Activated naive CD4-positive, alpha-beta T cell treated with anti-CD3 and anti-CD28 coated beads, Interleukin-2, amount 10 ng/mL, durations not matched to agents 7 days and 5 days (primary cell): Measurements from ENCODE around the gene IQCE.

Source experiments
- CTCF ChIA-PET: fragments of 350-600 bp; sonication (Branson Sonifier 250); formaldehyde crosslinking; loops from one replicate; lab custom pipeline; 2021; ENCODE audit warnings: antibody characterized with exemption; lab: Charles Lee
- DNase-seq: peaks from one replicate; pipeline ENCODE4 v3.0.0-alpha.2; 2020
- H3K27ac Mint-ChIP-seq: one replicate; pipeline ENCODE4 v1.8.0; 2021; ENCODE audit warnings: mild to moderate bottlenecking, moderate library complexity, mixed read lengths
- H3K27me3 Mint-ChIP-seq: one replicate; pipeline ENCODE4 v1.8.0; 2021; ENCODE audit warnings: mild to moderate bottlenecking, mixed read lengths
- H3K36me3 Mint-ChIP-seq: one replicate; pipeline ENCODE4 v1.8.0; 2021; ENCODE audit warnings: mixed read lengths
- H3K4me1 Mint-ChIP-seq: one replicate; pipeline ENCODE4 v1.8.0; 2021; ENCODE audit warnings: mixed read lengths
- H3K4me3 Mint-ChIP-seq: one replicate; pipeline ENCODE4 v1.8.0; 2021; ENCODE audit warnings: mild to moderate bottlenecking, moderate library complexity, mixed read lengths
- H3K9me3 Mint-ChIP-seq: one replicate; pipeline ENCODE4 v1.8.0; 2021; ENCODE audit warnings: mixed read lengths

Gene IQCE

GRCh38 chr7:2566890-2567678, 8.3 kb downstream of the IQCE start:
- DNase-seq = no peak
- CTCF ChIA-PET = interaction anchor here (0.8 to 1.6 kb wide), 7 partner anchors 8 to 136 kb away, joined by 3 to 7 read pairs (median 3); no protein-coding TSS in a partner anchor
- no peak overlapping the region for H3K4me3 Mint-ChIP-seq

GRCh38 chr7:2567679-2568278, 9.0 kb downstream of the IQCE start:
- no peak for DNase-seq
- H3K27ac Mint-ChIP-seq = no peak overlapping the region

More at GRCh38 chr7:2566890-2567678, 8.3 kb downstream of the IQCE start:
- peaks cover 3% of the 10 kb centered on the region for H3K36me3 Mint-ChIP-seq
- no peaks in the 10 kb centered on the region for H3K27me3 Mint-ChIP-seq
- H3K4me1 Mint-ChIP-seq = peaks cover 2% of the 10 kb centered on the region
- H3K27ac Mint-ChIP-seq = no peak overlapping the region
- no peaks in the 10 kb centered on the region for H3K9me3 Mint-ChIP-seq

GRCh38 chr7:2568521-2569223, 9.9 kb downstream of the IQCE start:
- no peak for DNase-seq
- Mint-ChIP-seq H3K27ac (no peak overlapping the region), H3K4me3 (no peak overlapping the region), H3K4me1 (peaks cover 2% of the 10 kb centered on the region), H3K27me3 (no peaks in the 10 kb centered on the region), H3K9me3 (no peaks in the 10 kb centered on the region), H3K36me3 (peaks cover 3% of the 10 kb centered on the region)
- CTCF ChIA-PET = interaction anchor here (1.4 to 1.6 kb wide), 3 partner anchors 9 to 86 kb away, joined by 3 to 7 read pairs (median 5); no protein-coding TSS in a partner anchor

More at GRCh38 chr7:2567679-2568278, 9.0 kb downstream of the IQCE start:
- Mint-ChIP-seq H3K36me3 (peaks cover 3% of the 10 kb centered on the region), H3K4me3 (no peak overlapping the region), H3K27me3 (no peaks in the 10 kb centered on the region), H3K9me3 (no peaks in the 10 kb centered on the region), H3K4me1 (peaks cover 2% of the 10 kb centered on the region)
- CTCF ChIA-PET = interaction anchor here (0.8 to 1.6 kb wide), 7 partner anchors 8 to 137 kb away, joined by 3 to 7 read pairs (median 3); no protein-coding TSS in a partner anchor

GRCh38 chr7:2569421-2569820, 10.6 kb downstream of the IQCE start:
- Mint-ChIP-seq H3K4me3 (no peak overlapping the region), H3K27ac (no peak overlapping the region), H3K36me3 (peaks cover 2% of the 10 kb centered on the region), H3K9me3 (no peaks in the 10 kb centered on the region), H3K4me1 (peaks cover 4% of the 10 kb centered on the region), H3K27me3 (no peaks in the 10 kb centered on the region)
- DNase-seq = no peak
- CTCF ChIA-PET = no interaction called here

- Mint-ChIP-seq H3K27ac (no peak overlapping the region), H3K9me3 (no peaks in the 10 kb centered on the region), H3K36me3 (peaks cover 2% of the 10 kb centered on the region), H3K27me3 (no peaks in the 10 kb centered on the region), H3K4me1 (peaks cover 9% of the 10 kb centered on the region), H3K4me3 (no peak overlapping the region)
- CTCF ChIA-PET = no interaction called here
- DNase-seq = no peak
These were observed 11.2 kb downstream of the IQCE start for GRCh38 chr7:2570021-2570420.

- DNase-seq = no peak
- Mint-ChIP-seq H3K4me3 (no peak overlapping the region), H3K9me3 (no peaks in the 10 kb centered on the region), H3K27me3 (no peaks in the 10 kb centered on the region), H3K4me1 (peaks cover 18% of the 10 kb centered on the region), H3K36me3 (peaks cover 6% of the 10 kb centered on the region), H3K27ac (no peak overlapping the region)
- CTCF ChIA-PET = no interaction called here
These were observed 12.6 kb downstream of the IQCE start for GRCh38 chr7:2571409-2571808.

- H3K27me3 Mint-ChIP-seq = no peaks in the 10 kb centered on the region
- H3K36me3 Mint-ChIP-seq = peaks cover 8% of the 10 kb centered on the region
- no peaks in the 10 kb centered on the region for H3K9me3 Mint-ChIP-seq
- CTCF ChIA-PET = interaction anchor here (0.9 kb wide), 1 partner anchor 59 kb away, joined by 3 read pairs; the partner anchor contains the start of gene TTYH3
- peaks cover 18% of the 10 kb centered on the region for H3K4me1 Mint-ChIP-seq
- H3K27ac Mint-ChIP-seq = no peak overlapping the region
- no peak for DNase-seq
- no peak overlapping the region for H3K4me3 Mint-ChIP-seq
These were observed 13.5 kb downstream of the IQCE start for GRCh38 chr7:2572101-2572842.

- H3K36me3 Mint-ChIP-seq = peaks cover 10% of the 10 kb centered on the region
- no peak overlapping the region for H3K27ac Mint-ChIP-seq
- no peaks in the 10 kb centered on the region for H3K9me3 Mint-ChIP-seq
- CTCF ChIA-PET = interaction anchor here (1.0 to 1.3 kb wide), 2 partner anchors 122 to 145 kb away, joined by 3 read pairs; no protein-coding TSS in a partner anchor
- no peak overlapping the region for H3K4me3 Mint-ChIP-seq
- DNase-seq = no peak
- H3K4me1 Mint-ChIP-seq = peaks cover 17% of the 10 kb centered on the region
- H3K27me3 Mint-ChIP-seq = no peaks in the 10 kb centered on the region
These were observed 15.0 kb downstream of the IQCE start for GRCh38 chr7:2573761-2574160.

GRCh38 chr7:2575046-2575732, 16.4 kb downstream of the IQCE start:
- Mint-ChIP-seq H3K27me3 (no peaks in the 10 kb centered on the region), H3K27ac (no peak overlapping the region), H3K9me3 (no peaks in the 10 kb centered on the region), H3K4me3 (no peak overlapping the region), H3K36me3 (peaks cover 12% of the 10 kb centered on the region), H3K4me1 (peaks cover 17% of the 10 kb centered on the region)
- DNase-seq = no peak
- CTCF ChIA-PET = interaction anchor here (1.0 to 1.5 kb wide), 3 partner anchors 8 to 144 kb away, joined by 3 to 4 read pairs (median 3); no protein-coding TSS in a partner anchor

GRCh38 chr7:2575733-2576340, 17.1 kb downstream of the IQCE start:
- CTCF ChIA-PET = interaction anchor here (1.1 to 1.5 kb wide), 2 partner anchors 9 to 143 kb away, joined by 3 to 4 read pairs; no protein-coding TSS in a partner anchor
- H3K9me3 Mint-ChIP-seq = no peaks in the 10 kb centered on the region
- peaks cover 12% of the 10 kb centered on the region for H3K36me3 Mint-ChIP-seq
- H3K27me3 Mint-ChIP-seq = no peaks in the 10 kb centered on the region
- no peak overlapping the region for H3K27ac Mint-ChIP-seq
- H3K4me3 Mint-ChIP-seq = no peak overlapping the region
- peaks cover 17% of the 10 kb centered on the region for H3K4me1 Mint-ChIP-seq
- DNase-seq = no peak

- CTCF ChIA-PET = interaction anchor here (1.5 kb wide), 1 partner anchor 10 kb away, joined by 4 read pairs; no protein-coding TSS in a partner anchor
- no peak overlapping the region for H3K4me3 Mint-ChIP-seq
- H3K9me3 Mint-ChIP-seq = no peaks in the 10 kb centered on the region
- H3K4me1 Mint-ChIP-seq = peaks cover 17% of the 10 kb centered on the region
- peaks cover 12% of the 10 kb centered on the region for H3K36me3 Mint-ChIP-seq
- DNase-seq = no peak
- H3K27ac Mint-ChIP-seq = no peak overlapping the region
- H3K27me3 Mint-ChIP-seq = no peaks in the 10 kb centered on the region
These were observed 18.1 kb downstream of the IQCE start for GRCh38 chr7:2576742-2577491.
